ENCODE measurements around the gene PRSS57.

The PRSS57 gene

GRCh38 chr19:694481-695351 is 536 bp downstream of the PRSS57 start:
- DNase-seq (ENCODE audit: low read depth), result no peak

GRCh38 chr19:690203-690602 is 5.0 kb downstream of the PRSS57 start:
- no peak for DNase-seq (ENCODE audit: low read depth)

GRCh38 chr19:688992-689391 is 6.3 kb downstream of the PRSS57 start:
- DNase-seq (ENCODE audit: low read depth), result no peak

GRCh38 chr19:688214-688613 is 7.0 kb downstream of the PRSS57 start:
- no peak for DNase-seq (ENCODE audit: low read depth)

GRCh38 chr19:687569-688166 is 7.6 kb downstream of the PRSS57 start:
- DNase-seq (ENCODE audit: low read depth), result no peak

GRCh38 chr19:686589-687297 is 8.5 kb downstream of the PRSS57 start:
- DNase-seq (ENCODE audit: low read depth), result no peak

- DNase-seq (ENCODE audit: low read depth), result no peak
Observed at GRCh38 chr19:685454-685931, 9.8 kb downstream of the PRSS57 start.

GRCh38 chr19:682678-683320 is 12.5 kb downstream of the PRSS57 start:
- no peak for DNase-seq (ENCODE audit: low read depth)

GRCh38 chr19:681029-682019 is 13.9 kb downstream of the PRSS57 start:
- peak; percentile 83 for DNase-seq (ENCODE audit: low read depth)

- peak; percentile 98 for DNase-seq (ENCODE audit: low read depth)
Observed at GRCh38 chr19:680287-681028, 14.8 kb downstream of the PRSS57 start.

GRCh38 chr19:679418-680286 is 15.6 kb downstream of the PRSS57 start:
- no peak for DNase-seq (ENCODE audit: low read depth)

- no peak for DNase-seq (ENCODE audit: low read depth)
Observed at GRCh38 chr19:678791-679388, 16.4 kb downstream of the PRSS57 start.

- DNase-seq (ENCODE audit: low read depth), result no peak
Observed at GRCh38 chr19:677601-678436, 17.4 kb downstream of the PRSS57 start.

- no peak for DNase-seq (ENCODE audit: low read depth)
Observed at GRCh38 chr19:677201-677600, 18.1 kb downstream of the PRSS57 start.

- DNase-seq (ENCODE audit: low read depth), result no peak
Observed at GRCh38 chr19:676339-677105, 18.7 kb downstream of the PRSS57 start, which contains the start of gene FSTL3. FSTL3 (plus strand) TSS chr19:676392; CDS start chr19:676424, 32 bp downstream.

GRCh38 chr19:676007-676338 is 19.3 kb downstream of the PRSS57 start:
- DNase-seq (ENCODE audit: low read depth), result no peak
